ACC112 (cell line): ENCODE measurements around the gene FAM209B.

ENCODE experiments used
- H2AFZ ChIP-seq: fragments of 200-600 bp; sonication (generic); one replicate; pipeline ENCODE4 v1.6.0; 2017; ENCODE audit warnings: antibody characterized with exemption, low read length; ENCODE audit not compliant: unreplicated experiment
- H3K27ac ChIP-seq: fragments of 200-600 bp; sonication (generic); 2 replicates; pipeline ENCODE4 v1.5.1; 2014; ENCODE audit warnings: low read depth, mild to moderate bottlenecking, antibody characterized with exemption, low read length, moderate library complexity
- H3K27me3 ChIP-seq: fragments of 200-600 bp; sonication (generic); 2 replicates; pipeline ENCODE4 v1.6.1; 2014; ENCODE audit warnings: mild to moderate bottlenecking, antibody characterized with exemption, low read length, moderate library complexity, mixed read lengths; ENCODE audit not compliant: insufficient read depth
- H3K36me3 ChIP-seq: fragments of 200-600 bp; sonication (generic); 2 replicates; pipeline ENCODE4 v1.6.1; 2016; ENCODE audit warnings: mild to moderate bottlenecking, antibody characterized with exemption, low read length, moderate library complexity, mixed read lengths; ENCODE audit not compliant: insufficient read depth
- H3K4me1 ChIP-seq: fragments of 200-600 bp; sonication (generic); one replicate; pipeline ENCODE4 v1.6.1; 2016; ENCODE audit warnings: low read length, mixed read lengths; ENCODE audit not compliant: insufficient read depth, unreplicated experiment, control insufficient read depth
- H3K4me3 ChIP-seq: fragments of 200-600 bp; sonication (generic); 2 replicates; pipeline ENCODE4 v1.5.1; 2014; ENCODE audit warnings: mild to moderate bottlenecking, low read depth, low read length
- H3K79me2 ChIP-seq: fragments of 200-600 bp; sonication (generic); one replicate; pipeline ENCODE4 v1.6.0; 2016; ENCODE audit warnings: low read length; ENCODE audit not compliant: control insufficient read depth, unreplicated experiment, insufficient read depth

FAM209B gene

GRCh38 chr20:56572172-56572571, 39.1 kb downstream of the FAM209B start:
- Histone ChIP-seq H3K27me3 (0 out of 2 replicates have a peak, but pooled peaks cover 4% of the 10 kb centered on the region), H3K36me3 (no peaks in the 10 kb centered on the region), H2AFZ (no peak overlapping the region), H3K4me3 (no peak overlapping the region), H3K27ac (no peak overlapping the region), H3K79me2 (no peaks in the 10 kb centered on the region), H3K4me1 (peaks cover 4% of the 10 kb centered on the region)

DNA sequence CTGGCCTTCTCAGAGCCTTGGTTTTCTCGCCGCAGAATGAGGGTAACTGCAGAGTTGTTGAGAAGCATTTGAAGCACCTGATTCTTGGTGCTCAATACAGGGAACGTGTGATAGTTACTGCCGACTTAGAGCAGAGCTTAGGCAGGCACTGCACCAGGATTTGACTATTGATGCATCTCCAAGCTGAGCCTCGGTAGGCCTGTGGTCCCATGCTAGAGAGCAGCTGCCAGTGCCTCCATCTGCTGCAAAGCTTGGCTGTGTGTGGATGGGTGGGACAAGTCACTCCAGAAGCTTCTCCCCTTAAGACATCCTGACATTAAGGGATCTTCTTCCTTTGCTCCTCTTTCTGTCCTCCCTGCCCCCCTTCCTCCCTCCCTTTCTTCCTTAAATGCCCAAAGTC, 40.9 kb downstream of the FAM209B start:
- Histone ChIP-seq H3K79me2 (no peaks in the 10 kb centered on the region), H3K4me3 (no peak overlapping the region), H3K27ac (no peak overlapping the region), H2AFZ (no peak overlapping the region), H3K36me3 (no peaks in the 10 kb centered on the region), H3K4me1 (peaks cover 4% of the 10 kb centered on the region), H3K27me3 (0 out of 2 replicates have a peak, but pooled peaks cover 4% of the 10 kb centered on the region)

DNA sequence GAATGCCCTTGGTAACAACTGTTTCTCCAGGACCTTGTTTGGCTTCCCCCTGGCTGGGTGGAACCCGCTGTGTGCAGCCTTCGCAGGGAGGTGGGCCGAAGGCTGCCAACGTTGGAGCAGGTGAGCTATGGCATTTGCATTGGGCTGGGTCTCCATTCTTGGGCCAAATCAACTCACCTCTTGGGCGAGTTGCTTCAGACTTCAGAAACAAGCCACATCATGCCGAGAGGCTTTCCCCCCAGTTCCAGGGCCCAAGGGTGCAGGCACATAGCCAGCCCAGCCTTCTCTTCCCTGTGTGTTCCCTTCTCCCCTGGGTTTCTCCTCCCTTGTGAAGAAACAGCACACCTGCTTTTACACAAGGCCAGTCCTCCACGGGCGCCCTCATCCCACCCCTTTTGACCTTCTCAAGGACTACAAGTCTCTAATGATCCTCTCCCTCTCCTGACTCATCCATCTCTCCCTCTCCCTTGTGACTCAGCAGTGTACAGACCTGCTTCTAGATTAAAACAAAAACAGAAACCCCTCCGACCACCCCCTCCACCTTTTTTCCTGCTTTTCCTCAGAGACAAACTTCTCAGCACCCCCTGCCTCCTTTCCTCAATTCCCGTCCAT, 41.6 kb downstream of the FAM209B start:
- Histone ChIP-seq H3K4me1 (peaks cover 4% of the 10 kb centered on the region), H3K27me3 (peaks cover 9% of the 10 kb centered on the region; the same call in 1 of the 2 replicates), H3K36me3 (no peaks in the 10 kb centered on the region), H3K27ac (no peak overlapping the region), H2AFZ (no peak overlapping the region), H3K4me3 (no peak overlapping the region), H3K79me2 (no peaks in the 10 kb centered on the region)

DNA sequence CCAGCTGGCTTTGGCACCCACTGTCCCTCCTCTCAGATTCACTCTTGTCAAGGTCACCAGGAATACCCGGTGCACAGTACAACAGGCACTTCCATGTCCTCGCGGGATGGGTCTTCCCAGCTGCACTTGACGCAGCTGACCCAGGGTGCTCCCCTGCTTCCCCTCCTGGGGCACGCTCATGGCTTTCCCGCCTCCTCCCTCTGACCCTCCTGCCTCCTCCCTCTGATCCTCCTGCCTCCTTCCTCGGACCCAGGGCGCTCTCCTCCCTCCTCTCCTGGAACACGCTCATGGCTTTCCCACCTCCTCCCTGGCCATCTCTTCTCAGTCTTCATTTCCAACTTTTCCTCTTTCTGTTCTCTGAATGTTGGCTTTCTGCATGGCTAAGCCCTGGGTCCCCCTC, 42.1 kb downstream of the FAM209B start:
- no peak overlapping the region for H3K27ac ChIP-seq
- H3K4me3 ChIP-seq, result no peak overlapping the region
- no peaks in the 10 kb centered on the region for H3K79me2 ChIP-seq
- no peak overlapping the region for H2AFZ ChIP-seq
- no peaks in the 10 kb centered on the region for H3K36me3 ChIP-seq
- peaks cover 4% of the 10 kb centered on the region for H3K4me1 ChIP-seq
- peaks cover 7% of the 10 kb centered on the region; the same call in 1 of the 2 replicates for H3K27me3 ChIP-seq

DNA sequence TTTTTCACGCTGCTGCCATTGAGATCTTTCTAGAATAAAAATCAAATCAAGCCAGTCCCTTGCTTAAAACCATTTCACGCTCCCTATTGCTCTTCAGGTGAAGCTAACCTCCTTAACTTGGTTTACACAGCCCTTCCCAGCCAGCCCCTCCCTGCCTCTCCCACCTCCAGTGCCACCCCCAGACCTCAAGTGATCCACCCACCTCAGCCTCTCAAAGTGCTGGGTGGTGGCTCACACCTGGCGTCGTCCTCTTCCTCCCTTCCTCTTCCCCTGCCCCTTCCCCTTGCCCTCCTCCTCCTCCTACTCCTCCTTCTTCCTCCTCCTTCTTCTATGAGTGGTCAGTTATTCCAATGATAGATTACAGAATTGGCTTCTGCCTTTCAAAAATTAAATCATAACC, 42.9 kb downstream of the FAM209B start:
- Histone ChIP-seq H3K79me2 (no peaks in the 10 kb centered on the region), H3K27me3 (peaks cover 11% of the 10 kb centered on the region), H2AFZ (no peak overlapping the region), H3K36me3 (no peaks in the 10 kb centered on the region), H3K4me1 (peaks cover 4% of the 10 kb centered on the region), H3K27ac (no peak overlapping the region), H3K4me3 (no peak overlapping the region)

- Histone ChIP-seq H3K4me1 (peaks cover 4% of the 10 kb centered on the region), H3K4me3 (no peak overlapping the region), H3K27ac (no peak overlapping the region), H3K27me3 (peaks cover 26% of the 10 kb centered on the region), H2AFZ (no peak overlapping the region), H3K79me2 (no peaks in the 10 kb centered on the region), H3K36me3 (no peaks in the 10 kb centered on the region)
Observed at GRCh38 chr20:56579301-56579710, 46.3 kb downstream of the FAM209B start.

DNA sequence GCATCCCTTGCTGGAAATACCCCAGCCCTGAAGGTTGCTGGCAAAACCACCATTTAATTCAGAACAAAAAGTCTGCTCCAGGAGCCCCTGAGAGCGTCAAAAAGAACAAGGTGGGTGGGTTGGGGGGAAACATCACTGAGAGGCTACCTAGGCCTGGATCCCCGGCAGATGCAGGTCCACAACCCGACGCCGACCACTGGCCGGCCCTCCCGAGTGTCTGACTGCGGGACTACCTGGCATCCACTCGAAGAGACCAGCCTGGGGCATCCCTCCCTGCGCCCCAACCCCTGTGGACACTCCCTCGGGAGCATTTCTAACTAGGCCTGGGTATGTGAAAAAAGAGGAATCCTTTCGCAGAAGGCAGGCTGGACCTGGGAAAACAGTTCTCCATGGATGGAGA, 47.2 kb downstream of the FAM209B start:
- Histone ChIP-seq H3K79me2 (no peaks in the 10 kb centered on the region), H3K27ac (no peak overlapping the region), H3K27me3 (peaks cover 26% of the 10 kb centered on the region), H3K36me3 (no peaks in the 10 kb centered on the region), H2AFZ (no peak overlapping the region), H3K4me3 (no peak overlapping the region), H3K4me1 (no peaks in the 10 kb centered on the region)

DNA sequence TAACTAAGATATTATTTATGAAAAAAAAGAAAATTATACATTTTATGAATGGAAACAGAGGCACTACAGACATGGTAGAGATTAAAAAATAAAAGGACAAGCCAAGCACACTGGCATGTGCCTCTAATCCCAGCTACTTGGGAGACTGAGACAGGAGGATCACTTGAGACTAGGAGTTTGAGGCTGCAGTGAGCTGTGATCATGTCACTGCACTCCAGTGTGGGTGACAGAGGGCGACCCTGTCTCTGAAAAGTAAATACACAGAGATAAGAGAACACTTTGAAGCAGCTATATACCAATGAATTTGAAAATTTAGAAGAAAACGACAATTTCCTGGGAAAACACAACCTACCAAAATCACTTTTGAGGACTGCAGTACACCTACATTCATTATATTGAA, 48.7 kb downstream of the FAM209B start:
- Histone ChIP-seq H3K27me3 (peaks cover 26% of the 10 kb centered on the region), H3K4me1 (no peaks in the 10 kb centered on the region), H3K36me3 (no peaks in the 10 kb centered on the region), H2AFZ (no peak overlapping the region), H3K4me3 (no peak overlapping the region), H3K79me2 (no peaks in the 10 kb centered on the region), H3K27ac (no peak overlapping the region)

- H3K27me3 ChIP-seq, result peaks cover 29% of the 10 kb centered on the region
- H3K4me3 ChIP-seq, result no peak overlapping the region
- H3K4me1 ChIP-seq, result no peaks in the 10 kb centered on the region
- no peaks in the 10 kb centered on the region for H3K36me3 ChIP-seq
- no peak overlapping the region for H2AFZ ChIP-seq
- H3K79me2 ChIP-seq, result no peaks in the 10 kb centered on the region
- no peak overlapping the region for H3K27ac ChIP-seq
Observed at GRCh38 chr20:56582542-56582941, 49.5 kb downstream of the FAM209B start.

DNA sequence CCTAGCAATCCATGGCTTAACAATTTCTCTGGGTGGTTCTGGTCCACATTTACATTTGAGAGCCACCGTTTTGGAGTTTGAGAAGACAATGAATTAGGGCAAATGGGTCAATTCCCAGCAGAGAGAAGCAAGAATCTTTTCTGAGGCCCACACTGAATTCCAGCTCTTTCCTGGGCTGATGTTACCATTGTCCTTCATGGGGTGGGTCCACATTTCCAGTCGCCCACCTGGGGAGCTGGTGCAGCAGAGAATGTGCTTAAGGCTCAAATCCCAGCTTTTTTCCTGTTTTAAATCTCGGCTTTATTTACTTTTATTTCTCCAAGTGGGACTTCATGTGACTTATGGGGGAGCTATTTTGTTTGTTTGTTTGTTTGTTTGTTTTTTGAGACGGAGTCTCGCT, 51.9 kb downstream of the FAM209B start:
- peaks cover 26% of the 10 kb centered on the region for H3K27me3 ChIP-seq
- H3K27ac ChIP-seq, result no peak overlapping the region
- no peak overlapping the region for H2AFZ ChIP-seq
- H3K4me3 ChIP-seq, result no peak overlapping the region
- H3K79me2 ChIP-seq, result no peaks in the 10 kb centered on the region
- H3K36me3 ChIP-seq, result no peaks in the 10 kb centered on the region
- no peaks in the 10 kb centered on the region for H3K4me1 ChIP-seq
